Measurements from ENCODE around the gene CELF1.

CELF1 gene

GRCh38 chr11:47578524-47579494 is 25.9 kb upstream of the CELF1 start, which contains the start of the genes KBTBD4 and NDUFS3:
Gene KBTBD4 (minus strand): TSS chr11:47578970. CDS start chr11:47578951, 19 bp downstream.
Gene NDUFS3 (plus strand): TSS chr11:47579074. CDS start chr11:47579092, 18 bp downstream.
- DNase-seq (ENCODE audit: insufficient read length, low spot score) (peak; percentile 88), FAIRE-seq (peak; percentile 95)
- TF ChIP-seq SPI1 (IDR thresholded peaks at IDR 0.05; ENCODE audit: low read depth, low read length): peak; percentile 30; the same call in 1 of the 2 replicates
- peak; percentile 93 for TF ChIP-seq POU2F2 (IDR thresholded peaks at IDR 0.05; ENCODE audit: low read depth, low read length)
- peak; percentile 98 for TF ChIP-seq TAF1 (IDR thresholded peaks at IDR 0.05; ENCODE audit: low read depth, low read length)
- TF ChIP-seq POLR2AphosphoS5 (IDR thresholded peaks at IDR 0.05; ENCODE audit: low read depth, low read length): peak; percentile 89
- TF ChIP-seq PAX5 (IDR thresholded peaks at IDR 0.05; ENCODE audit: insufficient read depth, low read length, severe bottlenecking): peak; percentile 28
- TF ChIP-seq POLR2A (IDR thresholded peaks at IDR 0.05; ENCODE audit: low read depth, low read length): peak; percentile 82

DNA sequence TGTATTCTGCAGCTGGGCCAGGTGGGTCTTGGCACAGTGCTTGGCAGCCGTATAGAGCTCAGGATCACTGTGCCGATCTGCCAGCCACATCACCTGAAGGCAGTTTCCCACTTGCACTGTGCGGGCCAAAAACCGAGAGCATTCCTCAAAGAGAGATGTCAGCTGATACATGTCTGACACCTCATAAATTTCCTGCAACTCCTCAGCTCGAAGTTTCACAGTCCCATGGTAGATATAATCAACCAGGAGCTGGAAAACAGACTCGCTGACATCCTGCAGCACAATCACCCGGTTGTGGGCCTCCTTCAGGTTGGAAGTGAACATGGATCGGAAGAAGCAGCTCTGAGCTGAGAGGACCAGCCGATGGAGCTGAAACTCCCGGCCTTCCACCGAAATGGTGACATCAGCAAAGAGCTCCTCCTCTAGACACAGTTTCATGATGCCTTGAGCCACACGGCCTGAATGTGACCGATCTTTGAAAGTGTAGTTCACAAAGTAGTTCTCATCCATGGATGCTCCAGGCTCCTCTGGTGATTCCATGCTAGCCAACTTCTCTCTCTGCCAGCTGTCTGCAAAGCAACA is 24.6 kb upstream of the CELF1 start:
- FAIRE-seq (no peak), DNase-seq (ENCODE audit: insufficient read length, low spot score) (no peak)
- TF ChIP-seq SPI1 (IDR thresholded peaks at IDR 0.05; ENCODE audit: low read depth, low read length) (no peak), POU2F2 (IDR thresholded peaks at IDR 0.05; ENCODE audit: low read depth, low read length) (no peak), PAX5 (IDR thresholded peaks at IDR 0.05; ENCODE audit: insufficient read depth, low read length, severe bottlenecking) (no peak), POLR2A (IDR thresholded peaks at IDR 0.05; ENCODE audit: low read depth, low read length) (no peak), POLR2AphosphoS5 (IDR thresholded peaks at IDR 0.05; ENCODE audit: low read depth, low read length) (no peak), TAF1 (IDR thresholded peaks at IDR 0.05; ENCODE audit: low read depth, low read length) (no peak)

- no peak for DNase-seq (ENCODE audit: insufficient read length, low spot score)
- no peak for FAIRE-seq
- TF ChIP-seq PAX5 (IDR thresholded peaks at IDR 0.05; ENCODE audit: insufficient read depth, low read length, severe bottlenecking) (no peak), POLR2AphosphoS5 (IDR thresholded peaks at IDR 0.05; ENCODE audit: low read depth, low read length) (no peak; the same call in 1 of the 2 replicates), TAF1 (IDR thresholded peaks at IDR 0.05; ENCODE audit: low read depth, low read length) (no peak), POU2F2 (IDR thresholded peaks at IDR 0.05; ENCODE audit: low read depth, low read length) (no peak), POLR2A (IDR thresholded peaks at IDR 0.05; ENCODE audit: low read depth, low read length) (no peak), SPI1 (IDR thresholded peaks at IDR 0.05; ENCODE audit: low read depth, low read length) (no peak)
Observed at GRCh38 chr11:47573321-47573720, 20.4 kb upstream of the CELF1 start.

DNA sequence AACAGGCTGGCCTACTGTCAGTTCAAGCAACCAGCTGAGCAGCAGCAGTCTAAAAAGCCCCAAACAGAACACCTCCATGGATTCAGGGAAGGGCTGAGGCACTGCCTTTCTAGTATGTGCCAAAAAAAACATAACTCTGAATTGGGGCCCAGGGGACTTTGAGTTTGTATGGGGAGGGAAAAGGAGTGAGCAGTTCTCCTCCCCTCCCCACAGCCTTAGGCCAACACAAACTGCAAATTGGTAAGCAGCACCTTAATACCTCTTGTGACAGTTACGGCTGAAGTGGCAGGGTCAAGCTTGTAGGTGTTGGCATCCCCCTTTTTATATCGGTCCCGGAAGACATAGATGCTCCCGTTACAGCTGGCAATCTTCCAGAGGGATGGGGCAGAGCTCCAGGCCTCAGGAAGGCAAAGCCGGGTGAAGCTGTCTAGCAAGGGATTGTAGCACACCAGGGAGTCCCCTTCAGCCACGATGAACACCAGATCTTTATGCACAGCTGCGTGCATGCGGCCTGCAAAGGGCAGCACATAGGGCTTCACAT is 19.9 kb upstream of the CELF1 start:
- TF ChIP-seq PAX5 (IDR thresholded peaks at IDR 0.05; ENCODE audit: insufficient read depth, low read length, severe bottlenecking) (no peak), POLR2AphosphoS5 (IDR thresholded peaks at IDR 0.05; ENCODE audit: low read depth, low read length) (peak; percentile 44)
- FAIRE-seq (no peak), DNase-seq (ENCODE audit: insufficient read length, low spot score) (no peak)

DNA sequence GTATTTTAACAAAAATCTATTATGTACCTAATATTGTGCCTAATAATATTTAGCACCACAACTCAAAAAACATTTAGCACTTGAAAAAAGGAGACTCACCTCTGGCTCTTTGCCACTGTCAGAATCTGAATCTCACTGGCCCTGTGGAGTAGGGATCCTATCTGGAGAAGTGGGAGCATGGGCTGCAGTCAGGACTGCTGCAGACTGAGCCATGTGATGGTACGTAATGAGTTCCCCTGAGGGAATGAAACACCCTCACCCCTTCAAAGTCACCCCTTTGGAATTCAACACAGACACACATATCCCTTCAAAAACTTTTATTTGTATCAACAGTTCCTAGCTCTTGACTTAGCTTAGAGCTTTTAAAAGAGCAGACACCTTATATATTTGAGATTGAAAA is 19.0 kb upstream of the CELF1 start:
- no peak for DNase-seq (ENCODE audit: insufficient read length, low spot score)
- TF ChIP-seq POLR2AphosphoS5 (IDR thresholded peaks at IDR 0.05; ENCODE audit: low read depth, low read length): no peak
- no peak for TF ChIP-seq PAX5 (IDR thresholded peaks at IDR 0.05; ENCODE audit: insufficient read depth, low read length, severe bottlenecking)
- TF ChIP-seq SPI1 (IDR thresholded peaks at IDR 0.05; ENCODE audit: low read depth, low read length): no peak
- TF ChIP-seq POU2F2 (IDR thresholded peaks at IDR 0.05; ENCODE audit: low read depth, low read length): no peak
- TF ChIP-seq TAF1 (IDR thresholded peaks at IDR 0.05; ENCODE audit: low read depth, low read length): no peak
- TF ChIP-seq POLR2A (IDR thresholded peaks at IDR 0.05; ENCODE audit: low read depth, low read length): no peak
- no peak for FAIRE-seq

GRCh38 chr11:47571357-47571729 is 18.4 kb upstream of the CELF1 start:
- TF ChIP-seq SPI1 (IDR thresholded peaks at IDR 0.05; ENCODE audit: low read depth, low read length) (no peak), POLR2A (IDR thresholded peaks at IDR 0.05; ENCODE audit: low read depth, low read length) (no peak), TAF1 (IDR thresholded peaks at IDR 0.05; ENCODE audit: low read depth, low read length) (no peak), POLR2AphosphoS5 (IDR thresholded peaks at IDR 0.05; ENCODE audit: low read depth, low read length) (no peak), POU2F2 (IDR thresholded peaks at IDR 0.05; ENCODE audit: low read depth, low read length) (no peak), PAX5 (IDR thresholded peaks at IDR 0.05; ENCODE audit: insufficient read depth, low read length, severe bottlenecking) (no peak)
- FAIRE-seq (no peak), DNase-seq (ENCODE audit: insufficient read length, low spot score) (no peak)

- FAIRE-seq (no peak), DNase-seq (ENCODE audit: insufficient read length, low spot score) (no peak)
- TF ChIP-seq TAF1 (IDR thresholded peaks at IDR 0.05; ENCODE audit: low read depth, low read length) (no peak), SPI1 (IDR thresholded peaks at IDR 0.05; ENCODE audit: low read depth, low read length) (no peak), POLR2A (IDR thresholded peaks at IDR 0.05; ENCODE audit: low read depth, low read length) (no peak), PAX5 (IDR thresholded peaks at IDR 0.05; ENCODE audit: insufficient read depth, low read length, severe bottlenecking) (no peak), POLR2AphosphoS5 (IDR thresholded peaks at IDR 0.05; ENCODE audit: low read depth, low read length) (no peak), POU2F2 (IDR thresholded peaks at IDR 0.05; ENCODE audit: low read depth, low read length) (no peak)
Observed at GRCh38 chr11:47570651-47571356, 17.9 kb upstream of the CELF1 start.

DNA sequence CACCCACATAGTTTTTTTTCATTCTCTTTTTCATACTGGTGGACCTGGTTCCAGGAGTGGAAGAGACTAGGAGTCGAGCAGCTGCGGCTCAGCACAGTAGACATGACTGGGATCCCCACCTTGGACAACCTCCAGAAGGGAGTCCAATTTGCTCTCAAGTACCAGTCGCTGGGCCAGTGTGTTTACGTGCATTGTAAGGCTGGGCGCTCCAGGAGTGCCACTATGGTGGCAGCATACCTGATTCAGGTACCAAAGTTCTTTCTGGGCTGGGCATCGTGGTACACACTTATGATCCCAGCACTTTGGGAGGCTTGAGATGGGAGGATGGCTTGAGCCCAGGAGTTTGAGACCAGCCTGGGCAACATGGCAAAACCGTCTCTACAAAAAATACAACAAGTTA is 16.7 kb upstream of the CELF1 start:
- FAIRE-seq (no peak), DNase-seq (ENCODE audit: insufficient read length, low spot score) (no peak)
- TF ChIP-seq SPI1 (IDR thresholded peaks at IDR 0.05; ENCODE audit: low read depth, low read length) (no peak), POLR2AphosphoS5 (IDR thresholded peaks at IDR 0.05; ENCODE audit: low read depth, low read length) (no peak), POU2F2 (IDR thresholded peaks at IDR 0.05; ENCODE audit: low read depth, low read length) (no peak), PAX5 (IDR thresholded peaks at IDR 0.05; ENCODE audit: insufficient read depth, low read length, severe bottlenecking) (no peak), POLR2A (IDR thresholded peaks at IDR 0.05; ENCODE audit: low read depth, low read length) (no peak), TAF1 (IDR thresholded peaks at IDR 0.05; ENCODE audit: low read depth, low read length) (no peak)

Measured in GM12891 (cell line).